ENCODE measurements around the gene RNF212.

Gene RNF212

GRCh38 chr4:1045595-1046201 lies 67.7 kb downstream of the RNF212 start:
- peak in 1 of 3 experiments; percentile 18 for DNase-seq

- no peak for DNase-seq
These were observed 68.2 kb downstream of the RNF212 start for GRCh38 chr4:1045193-1045594.

GRCh38 chr4:1044469-1045192 lies 68.7 kb downstream of the RNF212 start:
- no peak for DNase-seq

- peak in 1 of 3 experiments; percentile 11 for DNase-seq
These were observed 69.5 kb downstream of the RNF212 start for GRCh38 chr4:1043651-1044468.

- no peak for DNase-seq
These were observed 70.2 kb downstream of the RNF212 start for GRCh38 chr4:1043162-1043561.

GRCh38 chr4:1042352-1043055 lies 70.9 kb downstream of the RNF212 start:
- no peak for DNase-seq

GRCh38 chr4:1041936-1042330 lies 71.4 kb downstream of the RNF212 start:
- DNase-seq, result no peak

- peak in 2 of 3 experiments; percentile 47 to 73 for DNase-seq
These were observed 72.0 kb downstream of the RNF212 start for GRCh38 chr4:1041147-1041935.

- no peak for DNase-seq
These were observed 72.8 kb downstream of the RNF212 start for GRCh38 chr4:1040344-1041146.

GRCh38 chr4:1039493-1040343 lies 73.6 kb downstream of the RNF212 start:
- DNase-seq, result peak in 1 of 3 experiments; percentile 10

- DNase-seq, result no peak
These were observed 74.3 kb downstream of the RNF212 start for GRCh38 chr4:1038948-1039492.

GRCh38 chr4:1036976-1037810 lies 76.2 kb downstream of the RNF212 start:
- DNase-seq, result no peak

- DNase-seq, result no peak
These were observed 77.3 kb downstream of the RNF212 start for GRCh38 chr4:1036095-1036494.

- no peak for DNase-seq
These were observed 77.9 kb downstream of the RNF212 start for GRCh38 chr4:1035510-1035909.

GRCh38 chr4:1033840-1034551 lies 79.4 kb downstream of the RNF212 start:
- DNase-seq, result no peak

- no peak for DNase-seq
These were observed 80.5 kb downstream of the RNF212 start for GRCh38 chr4:1032861-1033260.

GRCh38 chr4:1031956-1032795 lies 81.2 kb downstream of the RNF212 start:
- peak in 1 of 3 experiments; percentile 12 for DNase-seq
